Loucy (cell line): ENCODE results near the gene COL4A3.

Experiments used
- CTCF ChIP-seq: fragments of 200-600 bp; sonication (generic); conservative IDR thresholded peaks from 2 replicates; pipeline ENCODE4 v1.5.1; 2014; ENCODE audit warnings: mild to moderate bottlenecking, antibody characterized with exemption, low read length
- EZH2phosphoT487 ChIP-seq: fragments of 200-600 bp; IDR thresholded peaks from 2 replicates; pipeline ENCODE4 v1.6.1; 2018; ENCODE audit warnings: antibody characterized with exemption, mild to moderate bottlenecking, moderate library complexity, borderline replicate concordance

GRCh38 chr2:227160164-227160563, 4.3 kb upstream of the COL4A3 start:
- TF ChIP-seq CTCF, result no peak
- TF ChIP-seq EZH2phosphoT487, result no peak
